ENCODE measurements around the gene GRIN3B. TPM values are rescaled to one million over a fixed set of nuclear protein-coding genes. Genes with fewer than 3 reads are reported as not detected.

Gene GRIN3B
- total and polyA plus RNA-seq, 9 of the 15 experiments (the other 6 are each of a cell fraction or from before 2014, with no cell fraction given) = 0.06 to 0.95 (median 0.19) TPM; not detected in 6

DNA sequence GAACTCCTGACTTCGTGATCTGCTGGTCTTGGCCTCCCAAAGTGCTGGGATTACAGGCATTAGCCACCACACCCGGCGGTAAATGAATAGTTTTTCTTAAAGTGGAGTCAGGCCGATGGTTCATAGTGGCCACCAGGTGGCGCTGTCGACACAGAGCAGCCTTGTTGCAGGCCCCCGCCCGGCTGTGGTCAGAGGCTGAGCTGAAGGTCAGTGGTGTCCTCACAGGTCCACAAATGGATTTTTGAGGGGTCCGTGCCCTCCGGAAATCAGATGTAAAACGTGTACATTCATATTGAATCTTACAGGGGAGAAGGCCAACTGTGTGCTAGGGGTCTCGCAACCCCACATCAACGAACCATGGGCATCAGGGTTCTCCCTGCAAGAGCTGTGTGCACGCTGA, 29.5 kb upstream of the GRIN3B start:
- WGBS (ENCODE audit: insufficient coverage, low coverage, missing lambda C conversion rate) = 90% methylated on average over 13 of the region's 14 CpGs
- no peak for TF ChIP-seq HES1 (IDR thresholded peaks at IDR 0.05; ENCODE audit: low read depth)
- 0 out of 4 replicates have a peak, but pooled peaks of 1 of the 2 experiments have one; percentile 55 for TF ChIP-seq TBL1XR1 (IDR thresholded peaks at IDR 0.05; ENCODE audit: low read length in 2 of 2)
- no peak for TF ChIP-seq PRMT5 (CRISPR knock-in tag; IDR thresholded peaks at IDR 0.05)
- no peak for TF ChIP-seq PRDM10 (IDR thresholded peaks at IDR 0.05; ENCODE audit: partially characterized antibody)
- TF ChIP-seq ZFP30 (CRISPR knock-in tag; IDR thresholded peaks at IDR 0.05; ENCODE audit: borderline replicate concordance) = no peak
- TF ChIP-seq BACH1 (tag; IDR thresholded peaks at IDR 0.05) = no peak
- no peak for TF ChIP-seq SLC30A9 (CRISPR knock-in tag; IDR thresholded peaks at IDR 0.05)
- no peak for TF ChIP-seq RB1 (IDR thresholded peaks at IDR 0.05; ENCODE audit: low read depth)
- TF ChIP-seq, protein P1, sequence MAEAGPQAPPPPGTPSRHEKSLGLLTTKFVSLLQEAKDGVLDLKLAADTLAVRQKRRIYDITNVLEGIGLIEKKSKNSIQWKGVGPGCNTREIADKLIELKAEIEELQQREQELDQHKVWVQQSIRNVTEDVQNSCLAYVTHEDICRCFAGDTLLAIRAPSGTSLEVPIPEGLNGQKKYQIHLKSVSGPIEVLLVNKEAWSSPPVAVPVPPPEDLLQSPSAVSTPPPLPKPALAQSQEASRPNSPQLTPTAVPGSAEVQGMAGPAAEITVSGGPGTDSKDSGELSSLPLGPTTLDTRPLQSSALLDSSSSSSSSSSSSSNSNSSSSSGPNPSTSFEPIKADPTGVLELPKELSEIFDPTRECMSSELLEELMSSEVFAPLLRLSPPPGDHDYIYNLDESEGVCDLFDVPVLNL (CRISPR knock-in tag; IDR thresholded peaks at IDR 0.05; ENCODE audit: low read depth) = no peak
- no peak for TF ChIP-seq MTF1 (CRISPR knock-in tag; IDR thresholded peaks at IDR 0.05; ENCODE audit: borderline replicate concordance)
- no peak for TF ChIP-seq THRA (IDR thresholded peaks at IDR 0.05)
- TF ChIP-seq, protein P2, sequence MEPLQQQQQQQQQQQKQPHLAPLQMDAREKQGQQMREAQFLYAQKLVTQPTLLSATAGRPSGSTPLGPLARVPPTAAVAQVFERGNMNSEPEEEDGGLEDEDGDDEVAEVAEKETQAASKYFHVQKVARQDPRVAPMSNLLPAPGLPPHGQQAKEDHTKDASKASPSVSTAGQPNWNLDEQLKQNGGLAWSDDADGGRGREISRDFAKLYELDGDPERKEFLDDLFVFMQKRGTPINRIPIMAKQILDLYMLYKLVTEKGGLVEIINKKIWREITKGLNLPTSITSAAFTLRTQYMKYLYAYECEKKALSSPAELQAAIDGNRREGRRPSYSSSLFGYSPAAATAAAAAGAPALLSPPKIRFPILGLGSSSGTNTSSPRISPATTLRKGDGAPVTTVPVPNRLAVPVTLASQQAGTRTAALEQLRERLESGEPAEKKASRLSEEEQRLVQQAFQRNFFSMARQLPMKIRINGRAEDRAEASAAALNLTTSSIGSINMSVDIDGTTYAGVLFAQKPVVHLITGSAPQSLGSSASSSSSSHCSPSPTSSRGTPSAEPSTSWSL (CRISPR knock-in tag; IDR thresholded peaks at IDR 0.05; ENCODE audit: borderline replicate concordance) = no peak

More for the DNA sequence above, 29.5 kb upstream of the GRIN3B start:
- no peak overlapping the region for H3K9ac ChIP-seq (ENCODE audit: insufficient read depth in 1 of 2, low read depth in 2 of 2, low read length in 2 of 2)
- BruUV-seq (replicated peaks) = no TSS peak
- H3K27me3 ChIP-seq (ENCODE audit: control insufficient read depth in 2 of 2, insufficient read depth in 2 of 2, low read length in 2 of 2) = no peaks in the 10 kb centered on the region
- ATAC-seq = peak; percentile 84
- H4K20me1 ChIP-seq (replicated peaks; ENCODE audit: control insufficient read depth, insufficient read depth, low read length) = no peaks in the 10 kb centered on the region
- in situ Hi-C loops (cut with MboI) = no loop called here
- no peak overlapping the region for H2AFZ ChIP-seq (ENCODE audit: low read depth, low read length)
- peaks cover 3% of the 10 kb centered on the region; the same call in 1 of the 3 replicates for H3K79me2 ChIP-seq (ENCODE audit: control insufficient read depth, insufficient read depth, low read length)
- H3K4me1 ChIP-seq (replicated peaks in 1 of 2; ENCODE audit: control insufficient read depth in 2 of 2, insufficient read depth in 2 of 2, low read length in 2 of 2) = peaks cover 0 to 28% of the 10 kb centered on the region in 2 experiments; a peak in 2 of 5 replicates
- no peak overlapping the region for H3K27ac ChIP-seq (ENCODE audit: extremely low read depth, low read depth, low read length)
- H3K4me3 ChIP-seq = no peak overlapping the region
- H3K36me3 ChIP-seq (ENCODE audit: control insufficient read depth, insufficient read depth, low read length) = peaks cover 73% of the 10 kb centered on the region
- H3K9me1 ChIP-seq (ENCODE audit: control insufficient read depth, insufficient read depth, low read length) = no peaks in the 10 kb centered on the region
- ChIA-PET CTCF (ENCODE audit: low intra/inter-chr PET ratio) (no interaction called here), POLR2A (interaction anchor here (0.9 to 1.1 kb wide), 3 partner anchors 9 to 27 kb away, joined by 3 to 5 read pairs (median 4); no protein-coding TSS in a partner anchor)
- peak; percentile 55 for FAIRE-seq
- H3K9me3 ChIP-seq (replicated peaks; ENCODE audit: control insufficient read depth, insufficient read depth, low read depth, low read length) = peaks cover 25% of the 10 kb centered on the region
- peak; percentile 54 to 74 (median 68) for DNase-seq (ENCODE audit: extremely low read depth in 1 of 4, low spot score in 3 of 4)
- H3K4me2 ChIP-seq (ENCODE audit: insufficient read depth, low read length) = peak overlapping the region; percentile 11; the same call in 1 of the 2 replicates
- intact Hi-C loops (cut with micrococcal nuclease) = no loop called here

Data from K562 (cell line).